ENCODE measurements around the gene TBCA.
A peak's percentile ranks its signal among the peaks of the same experiment; 100 is the strongest.

Gene TBCA

GRCh38 chr5:77775790-77776553 lies at the start of gene TBCA:
Gene TBCA (minus strand): TSS chr5:77776339. CDS start chr5:77776257, 82 bp downstream.
- DNase-seq = peak; percentile 66

GRCh38 chr5:77824981-77825380 lies 48.8 kb upstream of the TBCA start:
- DNase-seq = no peak

- DNase-seq = no peak
Measured at GRCh38 chr5:77816686-77817085, 40.5 kb upstream of the TBCA start.

GRCh38 chr5:77812926-77813589 lies 36.9 kb upstream of the TBCA start:
- no peak for DNase-seq

DNA sequence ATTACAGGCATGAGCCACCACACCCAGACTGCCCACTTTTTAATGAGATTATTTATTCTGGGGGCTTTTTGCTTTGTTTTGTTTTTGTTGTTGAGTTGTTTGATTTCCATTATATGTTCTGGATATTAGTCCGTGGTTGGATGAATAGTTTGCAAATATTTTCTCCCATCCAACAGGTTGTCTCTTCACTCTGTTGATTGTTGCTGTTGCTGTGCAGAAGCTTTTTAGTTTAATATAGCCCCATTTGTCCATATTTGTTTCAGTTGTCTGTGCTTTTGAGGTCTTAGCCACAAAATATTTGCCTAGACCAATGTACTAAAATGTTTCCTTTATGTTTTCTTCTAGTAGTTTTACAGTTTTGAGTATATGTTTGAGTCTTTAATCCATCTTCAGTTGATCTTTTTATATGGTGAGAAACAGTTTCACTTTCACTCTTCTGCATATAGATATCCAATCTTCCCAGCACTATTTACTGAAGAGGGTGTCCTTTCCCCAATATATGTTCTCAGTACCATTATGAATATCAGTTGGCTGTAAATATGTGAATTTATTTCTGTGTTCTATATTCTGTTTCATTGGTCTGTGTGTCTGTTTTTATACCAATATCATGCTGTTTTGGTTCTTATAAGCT lies 30.2 kb upstream of the TBCA start:
- no peak for DNase-seq

DNA sequence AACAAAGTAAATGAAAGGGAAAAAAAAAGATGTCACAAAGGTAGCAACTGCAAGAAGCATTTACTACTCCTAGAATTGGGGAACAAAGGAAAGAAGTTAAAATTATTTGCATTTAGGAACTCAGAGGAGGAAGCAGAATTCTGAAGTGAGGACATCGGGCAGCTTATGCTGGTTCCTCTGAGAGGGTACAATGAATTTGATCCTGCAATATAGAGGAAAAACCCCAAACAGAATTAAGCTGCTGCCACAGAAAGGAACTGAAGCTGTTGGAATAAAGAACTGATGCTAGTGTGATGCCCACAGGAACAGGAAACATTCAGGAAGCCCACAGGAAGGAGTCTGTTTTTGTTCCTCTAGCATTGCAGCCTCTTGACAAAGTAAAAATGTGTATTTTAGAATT lies 22.3 kb upstream of the TBCA start:
- no peak for DNase-seq

GRCh38 chr5:77797136-77797535 lies 21.0 kb upstream of the TBCA start:
- DNase-seq = no peak

- DNase-seq = no peak
Measured at GRCh38 chr5:77795846-77796245, 19.7 kb upstream of the TBCA start.

DNA sequence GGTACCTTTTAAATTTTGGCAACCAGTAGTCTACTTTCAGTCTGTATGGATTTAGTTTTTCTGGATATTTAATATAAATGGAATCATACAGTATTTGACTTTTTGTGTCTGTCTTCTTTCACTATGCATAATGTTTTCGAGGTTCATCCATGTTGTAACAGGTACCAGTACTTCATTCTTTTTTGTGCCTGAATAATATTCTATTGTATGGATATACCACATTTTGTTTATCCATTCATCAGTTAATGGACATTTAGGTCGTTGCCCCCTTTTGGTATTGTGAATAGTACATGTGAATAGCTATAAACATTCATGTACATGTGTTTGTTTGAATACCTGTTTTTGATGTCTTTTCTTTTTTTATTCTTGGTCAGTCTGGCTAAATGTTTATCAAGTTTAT lies 19.1 kb upstream of the TBCA start:
- no peak for DNase-seq

- DNase-seq = no peak
Measured at GRCh38 chr5:77791926-77792325, 15.8 kb upstream of the TBCA start.

DNA sequence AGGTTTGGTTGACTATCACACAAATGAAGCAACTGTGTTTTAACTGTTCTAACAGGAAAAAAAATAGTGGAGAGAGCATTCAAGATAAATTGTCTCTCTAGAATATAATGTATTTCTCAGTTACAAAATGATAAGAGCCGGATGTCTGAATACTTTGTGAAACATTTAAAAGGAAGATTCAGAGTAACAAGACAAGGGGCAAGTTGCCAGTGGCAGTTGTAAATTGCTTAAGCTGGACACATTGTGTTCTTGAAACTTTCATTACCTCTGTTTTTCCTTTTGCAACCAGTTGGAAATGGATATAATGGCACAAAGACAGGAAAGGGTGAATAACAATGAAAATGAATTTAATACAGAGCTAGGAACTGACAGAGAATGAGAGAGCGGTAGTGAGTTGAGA lies 15.2 kb upstream of the TBCA start:
- DNase-seq = no peak

DNA sequence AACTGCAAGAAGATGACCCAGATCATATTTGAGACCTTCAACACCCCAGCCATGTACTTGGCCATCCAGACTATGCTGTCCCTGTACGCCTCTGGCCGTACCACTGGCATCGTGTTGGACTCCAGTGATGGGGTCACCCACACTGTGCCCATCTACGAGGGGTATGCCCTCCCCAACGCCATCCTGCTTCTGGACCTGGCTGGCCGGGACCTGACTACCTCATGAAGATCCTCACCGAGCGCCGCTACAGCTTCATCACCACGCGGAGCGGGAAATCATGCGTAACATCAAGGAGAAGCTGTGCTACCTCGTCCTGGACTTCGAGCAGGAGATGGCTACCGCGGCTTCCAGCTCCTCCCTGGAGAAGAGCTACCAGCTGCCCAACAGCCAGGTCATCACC lies 9.1 kb upstream of the TBCA start:
- no peak for DNase-seq

GRCh38 chr5:77784735-77785134 lies 8.6 kb upstream of the TBCA start:
- DNase-seq = no peak

DNA sequence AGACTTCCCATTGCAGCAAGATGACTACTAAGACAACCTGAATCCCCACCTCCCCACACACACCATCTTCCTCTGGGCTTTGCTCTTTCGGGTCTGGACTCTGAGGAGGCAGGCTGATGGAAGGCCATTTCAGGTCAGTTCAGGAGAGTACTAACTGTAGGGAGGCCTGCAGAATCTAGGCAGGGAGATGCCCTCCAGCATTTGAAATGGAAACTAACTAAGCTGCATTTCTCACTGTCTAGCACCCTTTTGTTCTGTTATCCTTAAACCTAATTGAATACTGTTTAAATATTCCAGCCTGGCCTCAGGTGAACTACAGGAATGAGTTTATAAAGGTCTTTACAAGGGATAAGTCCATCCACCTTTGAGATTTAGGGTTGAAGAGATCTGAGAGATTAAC lies 4.9 kb upstream of the TBCA start:
- no peak for DNase-seq

DNA sequence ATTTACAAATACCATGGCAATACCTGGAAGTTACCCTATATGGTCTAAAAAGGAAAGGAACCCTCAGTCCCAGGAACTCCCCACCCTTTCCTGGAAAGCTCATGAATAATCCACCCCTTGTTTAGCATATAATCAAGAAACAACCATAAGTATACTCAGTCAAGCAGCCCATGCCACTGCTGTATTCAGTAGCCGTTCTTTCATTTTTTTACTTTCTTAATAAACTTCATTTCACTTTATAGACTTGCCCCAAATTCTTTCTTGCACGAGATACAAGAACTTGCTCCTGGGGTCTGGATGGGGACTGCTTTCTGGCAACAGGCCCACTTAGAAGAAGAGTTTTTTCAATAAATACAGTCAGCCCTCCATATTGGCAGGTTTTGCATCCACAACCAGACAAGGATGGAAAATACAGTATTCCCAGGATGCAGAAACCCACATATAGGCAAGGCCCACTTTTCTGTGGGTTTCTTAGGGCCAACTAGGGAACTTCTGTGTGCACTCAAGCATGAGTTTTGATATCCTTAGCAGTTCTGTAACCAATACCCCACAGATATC lies 2.8 kb upstream of the TBCA start:
- no peak for DNase-seq

GRCh38 chr5:77778398-77778797 lies 2.3 kb upstream of the TBCA start:
- DNase-seq = no peak

- DNase-seq = no peak
Measured at GRCh38 chr5:77777911-77778310, 1.8 kb upstream of the TBCA start.

GRCh38 chr5:77777281-77777892 lies 1.2 kb upstream of the TBCA start:
- no peak for DNase-seq

- DNase-seq = no peak
Measured at GRCh38 chr5:77776554-77777206, 541 bp upstream of the TBCA start.

GRCh38 chr5:77774981-77775789 lies 954 bp downstream of the TBCA start:
- peak; percentile 23 for DNase-seq

GRCh38 chr5:77773734-77774280 lies 2.3 kb downstream of the TBCA start:
- DNase-seq = no peak

DNA sequence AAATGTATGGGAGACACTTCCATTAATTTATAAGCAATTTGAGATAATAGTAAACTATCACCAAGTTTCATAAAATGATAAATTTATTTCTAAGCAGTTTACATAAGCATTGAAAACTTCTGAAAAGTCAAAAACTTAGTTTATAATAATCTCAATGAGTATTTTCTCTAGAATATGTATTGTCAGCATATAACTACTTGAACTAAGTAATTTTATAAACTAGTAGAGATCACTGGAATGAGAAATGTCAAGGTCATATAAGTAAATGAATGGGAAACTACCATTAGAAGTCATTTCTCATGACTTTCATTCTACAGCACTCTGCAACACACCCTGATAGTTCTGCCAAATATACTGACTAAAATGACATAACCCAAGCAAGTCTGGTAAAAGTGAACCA lies 3.4 kb downstream of the TBCA start:
- DNase-seq = no peak
